GM18873 (cell line): ENCODE measurements around the gene PLA2G4E.

Experiments used
- ATAC-seq: cut with Tn5 transposase; IDR thresholded peaks from one replicate; pipeline ENCODE4 v1.9.1; 2021; ENCODE audit warnings: mild to moderate bottlenecking, moderate library complexity, moderate number of reproducible peaks; ENCODE audit not compliant: unreplicated experiment, low FRiP score

Gene PLA2G4E

DNA sequence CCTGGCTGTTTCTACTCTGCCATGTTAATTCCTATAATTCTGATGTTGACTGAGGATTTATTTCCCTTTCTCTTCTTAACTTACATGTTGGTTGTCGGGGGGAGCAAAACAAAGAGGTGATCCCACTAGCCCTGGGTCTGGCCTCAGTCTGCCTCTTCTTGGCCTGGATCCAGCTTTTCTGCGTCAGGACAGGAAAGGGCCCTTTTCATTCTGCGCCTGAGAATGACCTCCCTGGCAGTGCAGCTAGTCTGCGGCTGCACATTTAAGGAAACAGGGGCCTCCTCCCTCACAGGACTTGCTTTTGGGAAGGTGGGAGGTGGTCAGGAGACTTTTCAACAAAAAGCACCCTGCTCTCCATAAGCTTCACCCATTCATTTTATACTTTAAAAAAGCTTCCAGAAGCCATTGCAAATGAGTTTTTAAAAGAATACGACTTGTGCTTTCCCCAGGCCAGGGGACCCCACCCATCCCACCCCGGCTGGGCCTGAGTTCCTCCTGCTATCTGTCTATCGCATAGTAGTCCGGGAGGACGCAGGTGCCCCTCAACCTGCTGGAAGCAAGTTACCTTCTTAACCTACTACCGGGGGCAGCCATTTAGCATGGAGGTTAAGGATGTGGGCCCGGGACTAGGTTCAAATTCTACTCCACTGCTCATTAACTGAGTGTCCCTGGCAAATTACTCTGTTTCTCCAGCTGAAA, 27.2 kb downstream of the PLA2G4E start:
- ATAC-seq, result no peak

DNA sequence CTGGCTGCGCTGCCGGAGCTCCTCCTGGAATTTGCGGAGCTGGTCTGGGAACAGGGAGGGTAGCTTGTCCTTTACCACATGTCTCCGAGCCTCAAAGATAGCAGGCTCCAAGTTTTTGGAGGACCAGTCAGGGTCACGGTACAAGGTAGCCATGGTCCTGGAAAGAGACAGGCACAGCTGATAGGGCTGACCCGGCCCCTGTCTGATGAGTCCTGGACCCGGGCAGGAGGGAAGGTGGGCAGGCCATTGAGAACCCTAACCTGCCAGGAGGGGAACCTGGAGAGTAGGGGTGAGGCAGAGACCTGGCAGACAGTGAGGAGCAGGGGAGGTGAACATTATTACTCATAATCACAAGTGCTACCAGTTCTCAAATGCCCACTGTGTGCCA, 28.0 kb downstream of the PLA2G4E start:
- ATAC-seq, result no peak

DNA sequence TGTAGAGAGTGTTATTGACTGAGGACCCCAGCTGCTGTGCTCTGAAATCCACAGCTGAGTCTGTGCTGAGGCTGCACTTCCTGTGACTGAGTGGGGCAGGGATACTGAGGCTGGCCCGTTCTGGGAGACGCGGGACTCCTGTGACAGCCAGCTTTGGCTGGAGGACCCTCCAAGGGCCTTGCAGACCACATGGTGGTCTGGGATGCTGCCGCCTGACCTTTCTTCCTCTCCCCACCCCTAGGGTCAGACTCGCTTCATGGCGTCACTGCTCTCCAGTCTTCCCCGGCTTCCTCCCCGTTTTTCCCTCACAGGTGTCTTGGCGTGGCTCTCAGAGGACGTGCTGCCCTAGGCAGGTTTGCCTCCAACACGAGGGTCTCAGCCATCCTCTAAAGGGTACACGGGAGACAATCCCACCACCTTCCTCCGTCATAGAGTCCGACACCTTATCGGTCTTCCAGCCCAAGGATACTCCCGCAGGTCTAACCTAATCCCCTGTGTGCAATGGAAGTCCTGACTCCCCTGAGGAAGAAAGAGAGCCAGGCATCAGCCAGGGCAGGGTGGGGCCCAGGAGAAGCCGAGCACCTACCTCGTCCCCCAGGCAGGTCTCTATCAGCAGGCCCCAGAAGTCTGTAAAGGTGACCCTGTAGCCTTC, 28.6 kb downstream of the PLA2G4E start:
- ATAC-seq, result no peak

DNA sequence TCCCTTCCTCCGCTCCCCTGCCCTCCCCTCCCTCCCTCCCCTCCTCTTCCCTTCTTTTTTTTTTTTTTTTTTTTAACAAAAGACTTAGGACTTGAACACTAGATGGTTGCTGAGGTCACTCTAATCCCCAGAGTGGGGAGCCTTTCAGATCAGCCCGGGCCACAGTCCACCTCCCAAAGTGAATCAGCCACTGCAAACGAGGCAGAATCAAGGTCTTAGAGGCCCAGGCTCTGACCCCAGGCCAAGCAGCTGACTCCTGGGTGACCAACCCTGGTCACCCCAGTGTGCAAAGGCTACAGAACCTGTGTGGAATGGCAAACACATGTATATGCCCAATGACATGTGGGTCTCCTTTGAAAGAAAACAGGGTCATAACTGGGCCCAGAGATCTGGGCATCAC, 30.2 kb downstream of the PLA2G4E start:
- no peak for ATAC-seq

DNA sequence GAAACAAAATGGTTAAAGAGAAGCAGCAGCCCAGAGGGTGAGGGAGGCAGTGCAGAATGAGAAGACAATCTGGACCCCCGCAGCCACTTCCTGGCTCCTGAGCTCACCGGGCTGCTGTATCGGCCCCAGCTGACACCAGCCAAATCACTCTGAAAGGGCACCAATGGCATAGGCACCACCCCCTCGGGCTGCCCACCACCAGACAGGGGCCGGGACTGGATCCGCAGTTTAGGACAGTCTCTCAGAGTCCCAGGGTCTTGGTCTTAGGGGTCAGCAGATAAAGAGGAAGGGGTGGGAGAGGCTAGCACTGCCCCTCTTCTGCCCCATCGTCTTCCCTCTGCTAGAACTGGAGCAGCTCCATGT, 30.6 kb downstream of the PLA2G4E start:
- ATAC-seq, result no peak

DNA sequence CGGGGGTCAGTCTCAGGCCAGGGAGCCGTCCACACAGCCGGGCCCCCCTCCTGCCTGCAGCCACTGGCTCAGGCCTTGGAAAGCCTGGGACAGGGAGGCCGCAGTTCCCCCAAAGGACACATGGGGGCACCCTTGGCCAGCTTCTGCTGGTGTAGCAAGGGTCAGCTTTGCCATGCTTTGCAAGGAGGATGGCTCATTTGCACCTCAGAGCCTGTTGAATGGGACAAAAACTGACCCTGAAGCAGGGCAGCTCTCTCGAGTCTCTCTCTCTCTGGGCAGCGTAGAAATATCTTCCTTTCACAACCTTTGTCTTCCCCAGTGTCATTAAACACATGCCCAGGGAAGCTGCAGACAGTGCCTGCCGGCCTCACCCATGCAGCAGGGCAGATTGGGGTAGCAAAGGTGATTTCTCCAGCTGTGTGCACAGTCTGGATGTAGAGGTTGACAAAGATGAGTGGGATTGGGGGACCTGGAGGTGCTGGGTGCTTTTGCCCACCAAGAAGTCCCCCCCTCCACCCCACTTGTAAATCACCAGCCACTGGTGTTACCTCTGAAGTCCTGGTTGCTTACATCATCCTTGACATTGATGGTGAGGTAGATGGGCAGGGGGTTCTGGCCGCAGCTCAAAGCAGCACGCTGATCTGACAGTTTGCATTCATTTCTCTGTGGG, 31.1 kb downstream of the PLA2G4E start:
- no peak for ATAC-seq

DNA sequence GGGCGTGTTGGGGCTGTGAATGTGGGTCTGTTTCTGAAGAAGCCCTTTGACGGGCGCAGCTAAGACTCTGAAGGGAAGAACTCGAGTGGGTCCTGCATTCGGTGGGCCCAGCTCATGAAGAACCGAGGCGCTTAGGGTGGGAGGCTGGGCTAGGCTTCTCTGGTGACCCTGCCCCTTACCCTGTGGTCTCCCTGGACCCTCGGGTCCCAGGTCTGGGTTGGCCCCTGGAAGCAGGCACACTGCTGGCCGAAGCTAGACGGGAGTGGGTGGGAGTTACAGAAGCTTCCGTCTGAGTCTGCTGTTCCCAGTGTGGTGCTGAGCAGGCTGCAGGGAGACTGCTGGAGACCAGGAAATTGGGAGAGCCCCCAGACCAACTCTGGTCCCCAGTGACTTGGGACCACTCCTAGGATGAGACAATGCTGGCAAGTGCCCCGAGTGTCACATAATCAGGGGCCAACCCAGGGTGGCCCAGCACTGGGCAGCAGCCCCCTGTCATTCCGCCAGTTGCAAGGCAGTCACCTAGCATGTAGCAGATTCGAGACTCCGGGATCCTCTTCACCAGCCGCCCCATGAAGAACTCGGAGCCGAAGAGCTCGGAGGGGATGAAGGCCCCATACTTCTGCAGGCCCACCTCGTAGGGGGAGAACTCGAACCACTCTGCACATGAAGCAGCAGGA, 31.8 kb downstream of the PLA2G4E start:
- ATAC-seq, result no peak

DNA sequence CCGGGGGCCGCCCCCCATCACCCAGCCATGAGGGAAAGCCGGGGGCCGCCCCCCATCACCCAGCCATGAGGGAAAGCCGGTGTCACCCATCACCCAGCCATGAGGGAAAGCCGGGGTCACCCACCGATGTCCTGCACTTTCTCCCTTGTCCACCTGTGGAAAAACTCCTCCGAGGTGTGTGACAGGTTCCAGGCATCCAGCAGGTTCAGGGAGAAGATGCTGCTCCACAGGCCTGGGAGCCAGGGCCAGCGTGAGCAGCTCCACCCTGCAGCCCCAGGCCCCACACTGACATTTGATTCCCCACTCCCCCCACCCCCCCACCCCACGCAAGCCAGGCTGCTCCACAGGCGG, 32.9 kb downstream of the PLA2G4E start:
- no peak for ATAC-seq

DNA sequence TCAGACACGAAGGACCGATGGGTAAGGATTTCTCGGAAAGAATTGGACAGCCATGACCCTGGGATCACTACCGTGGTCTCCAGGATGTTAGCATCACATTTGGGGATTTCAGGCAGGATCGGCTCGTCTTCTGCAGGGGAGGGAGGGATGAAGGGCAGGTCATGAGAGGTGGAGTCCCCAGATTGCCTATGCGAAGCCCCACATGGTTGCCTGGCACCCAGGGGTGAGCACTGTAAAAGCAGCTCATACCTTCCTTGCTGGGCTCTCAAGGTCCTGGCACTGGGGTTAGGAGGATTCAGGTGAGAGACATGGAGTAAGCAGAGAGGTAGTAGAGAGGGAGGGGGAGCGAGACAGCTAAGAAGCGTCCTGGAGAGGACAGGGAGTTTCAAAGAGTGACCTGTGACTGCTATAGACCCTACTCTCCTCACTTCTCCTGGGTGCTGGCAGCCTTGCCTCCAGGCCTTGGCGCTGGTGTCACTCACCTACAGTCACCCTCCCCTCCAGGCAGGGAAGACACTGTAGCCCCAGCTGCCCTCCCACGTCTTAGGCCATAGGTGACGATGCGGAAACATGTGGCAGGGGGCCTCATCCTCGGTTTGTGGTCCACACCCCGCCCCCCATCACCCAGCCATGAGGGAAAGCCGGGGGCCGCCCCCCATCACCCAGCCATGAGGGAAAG, 33.5 kb downstream of the PLA2G4E start:
- ATAC-seq, result no peak

DNA sequence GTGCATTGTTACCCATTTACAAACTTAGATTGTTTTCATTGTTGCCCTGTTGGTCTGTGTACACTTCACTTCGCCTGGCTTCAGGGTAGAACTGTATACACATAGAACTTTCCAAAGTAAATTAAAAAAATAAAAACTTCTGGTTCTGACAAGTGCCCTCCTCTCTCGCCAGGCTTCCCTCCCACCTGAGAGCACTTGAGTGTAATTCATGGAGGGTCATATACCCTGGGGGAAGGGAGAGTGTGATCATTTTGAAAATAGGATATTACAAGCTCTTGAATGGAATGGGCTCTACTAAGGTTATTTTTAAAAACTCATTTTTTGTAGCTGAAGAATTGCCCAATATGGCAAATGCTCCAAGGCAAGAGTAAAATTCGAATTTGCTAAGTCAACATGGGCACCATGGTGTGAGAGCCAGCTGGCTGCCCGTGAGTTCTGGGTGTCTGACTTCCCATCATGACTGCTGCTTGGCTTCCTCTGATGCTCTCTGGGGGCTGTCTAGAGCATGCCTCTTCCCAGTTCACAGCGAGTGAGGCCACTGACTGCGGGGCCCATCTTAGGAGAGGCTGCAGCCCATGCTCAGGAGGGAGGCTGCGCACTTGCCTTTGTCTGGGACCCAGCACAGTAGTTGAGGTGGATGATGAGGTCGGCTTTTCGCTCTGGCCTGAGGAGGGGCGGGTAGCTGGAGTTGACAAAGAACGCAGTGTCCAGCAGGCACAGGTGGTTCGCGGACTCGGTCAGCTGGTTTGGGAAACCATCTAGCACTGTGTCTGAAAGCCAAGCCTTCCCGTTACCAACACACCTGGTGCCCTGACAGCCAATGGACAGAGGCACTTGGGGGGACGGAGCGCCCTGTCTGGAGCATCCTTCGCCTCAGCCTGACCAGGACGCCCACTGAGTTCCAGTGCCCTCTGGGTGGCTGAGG, 35.3 kb downstream of the PLA2G4E start:
- ATAC-seq, result no peak

DNA sequence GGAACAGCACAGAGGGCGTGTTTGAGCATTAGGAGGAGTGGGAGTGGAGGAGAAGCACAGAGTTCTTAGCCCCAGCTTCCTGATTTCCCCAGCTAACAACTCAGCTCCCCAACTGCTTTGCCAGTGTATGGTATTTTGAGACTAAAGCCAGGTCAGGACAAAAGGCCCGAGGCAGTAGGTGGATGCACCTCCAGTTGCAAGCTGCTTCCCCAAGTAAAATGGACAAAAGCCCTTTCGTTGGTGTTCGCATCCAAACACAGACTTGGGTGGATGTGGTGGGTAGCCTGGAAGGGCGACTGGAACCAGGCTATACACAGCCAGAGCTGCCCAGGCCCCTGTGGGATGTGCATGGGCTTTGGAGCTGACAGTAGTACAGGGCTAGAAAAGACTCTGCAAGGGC, 36.2 kb downstream of the PLA2G4E start:
- no peak for ATAC-seq

DNA sequence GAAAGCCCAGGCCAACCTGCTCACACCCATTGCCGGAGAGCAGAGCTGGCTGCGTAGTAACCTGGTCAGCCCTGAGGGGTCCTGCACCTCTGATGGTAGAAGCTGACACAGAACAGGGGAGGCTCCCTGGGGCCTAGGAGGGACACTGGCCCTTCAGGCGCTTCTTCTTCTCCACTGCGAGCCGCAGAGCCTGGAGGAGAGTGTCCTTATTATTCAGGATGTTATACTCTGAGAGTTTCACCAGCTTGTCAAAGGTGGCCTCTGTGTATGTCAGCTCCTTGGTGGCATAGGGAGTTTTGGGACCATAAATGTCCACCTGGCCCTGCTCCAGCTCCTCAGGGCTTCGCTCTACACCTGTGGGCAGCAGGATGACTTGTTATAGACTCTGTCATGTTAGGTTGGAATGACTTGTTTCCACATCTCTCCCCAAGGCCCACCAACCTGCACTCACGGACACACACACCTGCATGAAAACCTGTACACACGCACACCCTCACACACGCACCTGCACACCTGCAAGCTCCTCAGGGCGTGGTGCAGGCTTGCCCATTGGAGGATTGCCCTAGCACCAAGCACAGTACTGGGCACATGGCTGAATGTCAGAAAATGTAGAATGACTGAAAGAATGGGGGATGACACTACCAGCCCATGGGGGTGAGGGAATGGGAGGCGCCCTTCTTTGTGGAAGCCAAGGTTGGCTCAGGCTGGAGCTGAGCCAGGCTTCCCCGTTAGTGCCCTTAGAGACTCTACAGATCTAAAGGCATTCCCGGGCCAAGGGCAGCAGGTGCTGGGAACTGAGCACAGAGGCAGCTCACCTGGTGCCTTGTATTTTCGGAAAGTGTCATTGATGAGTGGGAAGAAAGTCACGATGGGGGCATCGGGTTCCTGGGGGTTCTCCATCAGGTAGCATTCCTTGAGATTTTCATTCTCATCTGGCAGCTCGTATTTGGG, 36.9 kb downstream of the PLA2G4E start:
- no peak for ATAC-seq

DNA sequence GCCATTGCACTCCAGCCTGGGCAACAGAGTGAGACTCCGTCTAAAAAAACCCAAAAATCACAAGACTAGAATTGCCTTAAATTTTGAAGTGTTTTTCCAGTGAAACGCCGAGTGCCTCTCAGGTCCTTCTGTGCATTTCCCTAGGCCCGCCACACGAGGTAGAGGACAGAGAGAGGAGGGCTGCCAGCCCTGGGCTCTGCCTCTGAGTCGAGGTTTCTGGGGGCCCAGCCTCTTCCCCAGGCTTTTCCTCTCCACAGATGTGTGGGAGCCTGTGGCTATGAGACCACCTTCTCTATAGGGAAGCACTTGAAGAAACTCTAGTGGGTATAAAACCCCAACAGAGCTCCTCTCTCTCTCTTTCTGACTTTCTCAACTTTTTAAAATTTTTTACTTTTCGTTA, 37.6 kb downstream of the PLA2G4E start:
- ATAC-seq, result no peak

DNA sequence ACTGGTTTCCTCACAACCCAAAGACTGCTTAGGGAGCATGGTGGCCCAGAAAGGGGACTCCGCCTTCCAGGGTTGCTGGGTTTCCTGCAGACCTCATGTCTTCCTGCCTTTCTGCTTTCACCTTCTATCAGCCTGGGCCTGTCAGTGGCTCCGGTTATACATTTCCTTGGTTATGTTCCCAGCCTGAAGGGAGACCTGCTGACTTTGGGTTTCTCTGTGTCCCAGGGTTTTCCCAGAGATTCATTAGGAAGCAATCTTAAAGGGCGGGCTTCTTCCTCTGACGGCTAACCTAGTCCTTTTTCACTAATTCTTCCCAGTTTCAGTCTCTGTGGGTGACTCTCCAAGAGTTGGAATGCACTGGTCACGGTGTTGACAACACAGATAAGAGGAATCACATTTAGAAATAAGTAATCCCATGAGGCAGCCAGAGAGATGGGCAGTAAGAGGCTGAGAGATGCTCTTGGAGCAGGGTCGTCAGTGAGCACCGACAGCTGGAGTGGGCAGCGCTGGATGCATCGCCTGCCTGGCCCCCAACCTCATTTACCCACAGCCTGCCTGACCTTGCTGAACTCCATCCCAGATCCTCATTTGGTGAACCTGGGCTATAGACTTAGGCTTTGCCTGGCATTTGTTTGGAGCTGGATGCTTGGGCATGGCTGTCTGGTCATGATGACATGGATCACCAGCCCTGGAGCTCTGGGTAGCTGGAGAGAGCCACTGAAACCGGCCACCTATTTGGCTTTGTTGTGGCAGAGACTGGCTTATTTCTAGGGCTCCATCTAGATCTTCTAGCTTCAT, 38.5 kb downstream of the PLA2G4E start:
- ATAC-seq, result no peak

DNA sequence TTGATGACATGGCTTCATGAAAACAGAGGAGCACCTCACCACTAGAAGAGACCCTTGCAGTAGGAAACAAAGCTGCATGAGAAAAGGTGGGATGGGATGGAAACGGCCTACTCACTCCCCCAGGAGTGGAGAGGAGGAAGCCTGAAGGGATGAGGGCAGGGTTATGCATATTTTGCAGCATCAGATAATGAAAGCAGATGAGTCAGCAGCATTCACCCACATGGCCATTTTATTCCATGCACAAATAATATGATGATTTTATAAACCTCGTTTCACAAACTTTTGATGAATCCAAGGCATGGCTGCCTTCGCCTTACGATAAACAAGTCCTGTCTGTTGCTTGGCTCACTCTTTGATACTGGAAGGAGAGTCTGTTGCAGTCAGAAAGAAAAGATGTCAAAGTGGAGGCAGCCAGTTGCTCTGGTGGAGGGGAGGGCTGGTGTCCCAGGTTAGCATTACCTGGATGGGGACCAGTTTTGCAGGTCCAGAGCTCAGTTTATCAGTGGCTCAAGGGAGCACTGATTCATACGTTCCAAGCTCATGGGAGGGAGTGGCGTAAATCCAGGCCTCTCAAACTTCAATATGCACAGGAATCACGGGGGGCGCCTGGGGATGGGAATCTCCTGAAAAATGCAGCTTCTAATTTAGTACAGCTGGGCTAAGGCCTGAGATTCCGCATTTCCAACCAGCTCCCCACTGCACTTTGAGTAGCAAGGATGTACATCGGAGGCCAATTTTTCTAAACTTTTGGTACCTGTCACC, 39.3 kb downstream of the PLA2G4E start:
- no peak for ATAC-seq

DNA sequence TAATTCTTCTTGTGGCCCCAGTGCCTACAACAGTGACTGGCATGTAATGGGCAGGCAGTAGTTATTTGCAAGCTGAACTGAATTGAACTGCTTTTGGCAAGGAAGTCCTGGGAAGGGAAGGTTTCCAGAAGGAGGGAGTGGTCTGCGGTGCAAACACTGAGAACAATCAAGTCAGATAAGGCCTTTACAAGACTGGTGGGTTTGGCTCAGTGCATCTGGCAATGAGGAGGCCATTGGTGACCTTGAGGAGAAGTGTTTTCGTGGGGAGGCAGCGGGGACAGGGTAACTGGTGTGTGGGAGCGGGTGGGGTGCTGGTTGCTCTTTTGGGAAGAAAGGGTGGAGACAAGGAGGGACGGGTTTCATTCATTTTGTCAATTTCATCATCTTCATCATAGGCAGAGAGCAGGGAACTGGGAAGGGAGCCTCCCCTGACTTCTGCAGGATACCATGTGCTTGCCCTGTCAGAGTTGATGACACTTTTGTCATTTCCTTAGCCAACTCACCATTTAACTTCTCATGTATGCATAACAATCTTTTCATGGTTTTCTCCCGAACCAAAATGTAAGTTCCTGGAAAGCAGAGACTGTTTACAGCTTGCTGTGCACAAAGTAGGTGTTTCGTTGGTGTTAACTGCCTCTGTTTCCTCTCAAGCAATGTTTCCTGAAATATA, 40.1 kb downstream of the PLA2G4E start:
- ATAC-seq, result no peak
